GM10248 (cell line): ENCODE data around the gene COX6A2.
A peak's percentile ranks its signal among the peaks of the same experiment; 100 is the strongest.

Experiments
- CTCF ChIA-PET: fragments of 300-600 bp; sonication (Branson Sonifier 250); formaldehyde crosslinking; extraction: SDS; loops from one replicate; lab custom pipeline; 2021; ENCODE audit warnings: antibody characterized with exemption; lab: Yijun Ruan, JAX
- POLR2A ChIA-PET: fragments of 350-650 bp; sonication (Branson Sonifier 250); formaldehyde crosslinking; extraction: SDS; loops from one replicate; lab custom pipeline; 2020; ENCODE audit warnings: antibody characterized with exemption; lab: Yijun Ruan, JAX
- DNase-seq: peaks from one replicate; pipeline ENCODE4 v3.0.0; 2012; ENCODE audit errors: extremely low spot score
- TF ChIP-seq, protein P1 (sequence below): IDR thresholded peaks from 2 replicates; pipeline ENCODE4 v1.5.1; 2012; ENCODE audit warnings: mild to moderate bottlenecking, low read depth; ENCODE audit errors: extremely low read depth, missing control alignments, control extremely low read depth

Gene COX6A2

DNA sequence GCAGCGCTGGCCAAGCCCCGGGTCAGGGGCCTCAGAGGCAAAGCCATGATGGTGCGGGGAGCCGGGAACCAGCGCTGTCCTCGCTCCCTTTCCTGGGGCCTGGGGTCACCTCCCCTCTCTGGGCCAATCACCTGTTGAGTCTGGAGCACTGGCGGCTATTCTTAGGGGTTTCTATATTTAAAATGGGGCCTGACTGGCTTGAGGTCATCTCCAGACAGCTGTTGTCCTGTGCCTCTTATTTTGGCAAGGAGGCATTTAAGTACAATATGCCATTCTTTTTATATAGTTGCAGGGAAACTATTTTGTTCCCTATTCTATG is at the start of gene COX6A2:
TSS of gene COX6A2 (minus strand) at position 82 of the 319 bp plus-strand sequence. CDS start at position 47, 35 bp downstream.
- TF ChIP-seq, protein P1, sequence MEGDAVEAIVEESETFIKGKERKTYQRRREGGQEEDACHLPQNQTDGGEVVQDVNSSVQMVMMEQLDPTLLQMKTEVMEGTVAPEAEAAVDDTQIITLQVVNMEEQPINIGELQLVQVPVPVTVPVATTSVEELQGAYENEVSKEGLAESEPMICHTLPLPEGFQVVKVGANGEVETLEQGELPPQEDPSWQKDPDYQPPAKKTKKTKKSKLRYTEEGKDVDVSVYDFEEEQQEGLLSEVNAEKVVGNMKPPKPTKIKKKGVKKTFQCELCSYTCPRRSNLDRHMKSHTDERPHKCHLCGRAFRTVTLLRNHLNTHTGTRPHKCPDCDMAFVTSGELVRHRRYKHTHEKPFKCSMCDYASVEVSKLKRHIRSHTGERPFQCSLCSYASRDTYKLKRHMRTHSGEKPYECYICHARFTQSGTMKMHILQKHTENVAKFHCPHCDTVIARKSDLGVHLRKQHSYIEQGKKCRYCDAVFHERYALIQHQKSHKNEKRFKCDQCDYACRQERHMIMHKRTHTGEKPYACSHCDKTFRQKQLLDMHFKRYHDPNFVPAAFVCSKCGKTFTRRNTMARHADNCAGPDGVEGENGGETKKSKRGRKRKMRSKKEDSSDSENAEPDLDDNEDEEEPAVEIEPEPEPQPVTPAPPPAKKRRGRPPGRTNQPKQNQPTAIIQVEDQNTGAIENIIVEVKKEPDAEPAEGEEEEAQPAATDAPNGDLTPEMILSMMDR, result no peak
- CTCF ChIA-PET, result interaction anchor here (0.8 to 8.1 kb wide), 3 partner anchors 16 to 286 kb away, joined by 3 to 44 read pairs (median 3); partner anchors contain the start of gene ZNF843

DNA sequence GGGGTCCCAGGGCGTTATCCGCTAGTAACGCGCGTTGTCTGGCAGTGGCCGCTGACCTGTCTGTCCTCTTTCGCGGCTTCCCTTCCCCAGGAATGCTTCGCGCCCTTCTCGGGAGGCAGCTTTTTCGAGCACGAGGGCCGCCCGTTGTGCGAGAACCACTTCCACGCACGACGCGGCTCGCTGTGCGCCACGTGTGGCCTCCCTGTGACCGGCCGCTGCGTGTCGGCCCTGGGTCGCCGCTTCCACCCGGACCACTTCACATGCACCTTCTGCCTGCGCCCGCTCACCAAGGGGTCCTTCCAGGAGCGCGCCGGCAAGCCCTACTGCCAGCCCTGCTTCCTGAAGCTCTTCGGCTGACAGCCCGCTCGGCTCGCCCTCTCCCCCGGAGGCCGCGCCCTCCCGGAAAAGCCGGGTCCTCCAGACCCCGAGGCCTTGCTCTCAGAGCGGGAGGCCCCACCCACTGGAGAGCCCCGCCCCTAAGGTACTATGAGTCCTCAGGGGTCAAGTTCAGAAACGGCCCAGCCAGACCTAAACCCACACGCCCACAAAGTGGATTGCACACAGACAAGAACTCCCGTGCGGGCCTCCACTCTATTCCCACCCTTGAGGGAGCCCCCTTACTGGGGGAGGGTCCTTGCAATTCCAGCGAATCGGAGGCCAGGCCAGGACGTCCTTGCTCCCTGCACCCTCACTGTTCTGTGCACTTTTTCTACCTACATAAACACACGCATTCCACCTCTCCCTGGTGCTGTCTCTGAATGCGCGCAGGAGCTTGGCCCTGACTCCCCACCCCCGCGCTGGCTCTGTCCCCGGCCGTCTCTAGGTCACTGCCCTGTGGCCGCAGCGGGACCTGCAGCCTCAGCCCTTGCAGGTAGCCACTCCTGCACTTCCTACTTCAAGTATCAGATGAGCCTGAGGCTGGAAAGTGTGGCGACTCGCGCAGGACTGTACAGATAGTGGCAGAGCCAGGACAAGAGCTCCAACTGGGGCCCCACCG is 49.4 kb upstream of the COX6A2 start:
- peak; percentile 62 for DNase-seq
- ChIA-PET CTCF (interaction anchor here (1.1 to 4.3 kb wide), 3 partner anchors 14 to 19 kb away, joined by 3 to 21 read pairs (median 4); partner anchors contain the start of gene ARMC5), POLR2A (interaction anchor here (1.0 kb wide), 1 partner anchor 18 kb away, joined by 3 read pairs; the partner anchor contains the start of gene ARMC5)
- TF ChIP-seq, protein P1, result no peak

More for the DNA sequence above, at the start of gene COX6A2:
- POLR2A ChIA-PET, result interaction anchor here (1.2 kb wide), 1 partner anchor 249 kb away, joined by 16 read pairs; the partner anchor contains the start of gene FUS
- no peak for DNase-seq

DNA sequence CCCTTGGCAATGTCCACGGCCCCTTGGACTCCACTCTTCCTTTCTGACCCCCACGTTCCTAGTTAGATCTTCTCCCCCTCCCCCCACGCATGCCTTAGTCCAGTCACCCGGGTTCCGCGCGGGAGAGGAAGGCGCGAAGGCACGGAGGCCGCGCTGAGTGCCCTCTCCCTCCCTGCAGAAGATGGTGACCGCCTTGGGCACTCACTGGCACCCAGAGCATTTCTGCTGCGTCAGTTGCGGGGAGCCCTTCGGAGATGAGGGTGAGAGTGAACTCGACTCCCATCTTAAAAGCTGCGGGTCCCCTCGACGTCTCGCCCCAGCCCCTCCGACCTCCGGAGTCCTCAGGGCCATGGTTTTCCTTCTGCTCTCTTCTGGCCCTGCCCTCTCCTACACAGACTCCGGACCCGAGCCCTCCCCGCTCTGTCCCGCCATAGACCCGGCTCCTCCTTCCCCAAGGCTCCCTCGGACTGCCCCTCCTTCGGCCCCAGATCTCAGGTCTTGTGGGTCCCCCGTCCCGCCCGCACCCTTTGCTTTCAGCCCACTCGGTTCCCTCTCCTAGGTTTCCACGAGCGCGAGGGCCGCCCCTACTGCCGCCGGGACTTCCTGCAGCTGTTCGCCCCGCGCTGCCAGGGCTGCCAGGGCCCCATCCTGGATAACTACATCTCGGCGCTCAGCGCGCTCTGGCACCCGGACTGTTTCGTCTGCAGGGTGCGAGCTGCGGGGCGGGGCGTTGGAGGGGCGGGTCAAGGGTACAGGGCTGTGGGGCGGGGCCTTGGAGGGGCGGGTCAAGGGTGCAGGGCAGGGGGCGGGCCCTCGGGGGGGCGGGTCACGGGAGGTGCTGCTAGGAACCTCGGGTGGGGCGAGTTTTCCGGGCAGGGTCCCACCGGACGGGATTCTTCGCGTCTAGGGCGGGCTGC is 48.4 kb upstream of the COX6A2 start:
- POLR2A ChIA-PET, result interaction anchor here (1.0 kb wide), 1 partner anchor 17 kb away, joined by 3 read pairs; the partner anchor contains the start of gene ARMC5

DNA sequence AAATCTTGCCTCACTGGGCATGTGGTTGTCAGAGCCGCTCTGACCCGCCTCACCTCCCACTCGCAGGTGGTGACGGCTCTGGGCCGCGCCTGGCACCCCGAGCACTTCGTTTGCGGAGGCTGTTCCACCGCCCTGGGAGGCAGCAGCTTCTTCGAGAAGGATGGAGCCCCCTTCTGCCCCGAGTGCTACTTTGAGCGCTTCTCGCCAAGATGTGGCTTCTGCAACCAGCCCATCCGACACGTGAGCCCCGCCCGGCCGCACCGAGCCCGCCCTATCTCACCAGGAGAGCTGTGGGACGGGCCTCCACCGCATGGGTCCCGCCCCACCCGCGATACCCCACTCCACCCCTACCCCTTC is 47.8 kb upstream of the COX6A2 start:
- ChIA-PET POLR2A (interaction anchor here (0.5 kb wide), 1 partner anchor 293 kb away, joined by 3 read pairs; no protein-coding TSS in a partner anchor), CTCF (interaction anchor here (1.3 to 2.5 kb wide), 2 partner anchors 16 to 393 kb away, joined by 4 to 18 read pairs; partner anchors contain the start of gene ARMC5)
- TF ChIP-seq, protein P1, result no peak
- no peak for DNase-seq

More for the DNA sequence above, 48.4 kb upstream of the COX6A2 start:
- CTCF ChIA-PET, result interaction anchor here (1.1 to 4.3 kb wide), 5 partner anchors 13 to 392 kb away, joined by 3 to 21 read pairs (median 4); partner anchors contain the start of gene ARMC5
- DNase-seq, result peak; percentile 90
- TF ChIP-seq, protein P1, result no peak

DNA sequence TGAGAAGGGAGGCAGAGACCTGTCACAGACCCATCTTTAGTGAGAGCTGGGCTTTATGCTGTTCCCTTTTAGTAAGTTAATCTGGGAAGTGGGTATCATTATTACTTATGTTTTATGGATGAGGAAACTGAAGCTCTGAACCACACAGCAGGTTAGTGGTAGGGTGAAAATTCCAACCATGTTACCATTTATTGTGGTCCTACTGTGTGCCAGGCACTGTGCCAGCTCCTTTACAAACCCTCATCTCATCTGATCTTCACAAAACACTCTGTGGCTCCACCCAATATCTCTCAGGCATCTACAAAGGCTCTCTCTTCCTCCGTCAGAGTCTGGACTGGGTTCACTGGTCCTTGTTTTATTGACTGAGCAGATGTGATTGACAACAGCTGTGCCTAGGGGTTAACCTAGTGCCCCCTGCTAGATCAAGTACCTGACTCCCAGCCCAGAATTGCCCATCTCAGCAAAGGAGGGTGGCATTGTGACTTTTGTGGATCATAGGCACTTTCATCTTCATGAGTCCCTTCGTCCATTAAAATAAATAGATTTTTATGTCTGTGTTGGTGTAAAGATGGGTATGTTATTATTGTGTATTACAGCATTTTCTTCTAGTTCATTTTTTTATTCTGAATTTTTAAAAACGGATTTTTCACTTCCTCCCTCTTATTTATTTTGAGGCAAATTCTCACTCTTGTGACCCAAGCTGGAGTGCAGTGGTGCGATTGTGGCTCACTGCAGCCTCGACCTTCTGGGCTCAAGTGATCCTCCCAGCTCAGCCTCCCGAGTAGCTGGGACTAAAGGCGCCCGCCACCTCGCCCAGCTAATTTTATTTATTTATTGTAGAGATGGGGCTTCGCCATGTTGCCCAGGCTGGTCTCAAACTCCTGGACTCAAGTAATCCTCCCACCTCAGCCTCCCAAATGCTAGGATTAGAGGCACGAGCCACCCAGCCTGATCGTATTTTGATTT is 46.9 kb upstream of the COX6A2 start:
- TF ChIP-seq, protein P1, result no peak
- DNase-seq, result no peak
- ChIA-PET CTCF (interaction anchor here (0.8 to 2.5 kb wide), 3 partner anchors 13 to 394 kb away, joined by 4 to 18 read pairs (median 4); partner anchors contain the start of gene ARMC5), POLR2A (interaction anchor here (0.5 to 1.1 kb wide), 2 partner anchors 12 to 292 kb away, joined by 3 read pairs; no protein-coding TSS in a partner anchor)
